ENCODE measurements around the gene FAM168A.
"Not testable (repeated sequence)": the region's sequence is repeated elsewhere in the genome, so short reads cannot be mapped to it uniquely, and the experiment has no call there.

The FAM168A gene

GRCh38 chr11:73473252-73473651 lies 124.7 kb downstream of the FAM168A start:
- TF ChIP-seq CTCF (conservative IDR thresholded peaks at IDR 0.05; ENCODE audit: control insufficient read depth, insufficient read depth, low read depth, low read length): no peak
- no peak for DNase-seq (ENCODE audit: low read depth)
- no peak overlapping the region for H3K4me3 ChIP-seq (ENCODE audit: control insufficient read depth, low read depth, low read length)

GRCh38 chr11:73470036-73470612 lies 127.8 kb downstream of the FAM168A start:
- not testable (repeated sequence) for H3K4me3 ChIP-seq (ENCODE audit: control insufficient read depth, low read depth, low read length); DNase-seq (ENCODE audit: low read depth)

DNA sequence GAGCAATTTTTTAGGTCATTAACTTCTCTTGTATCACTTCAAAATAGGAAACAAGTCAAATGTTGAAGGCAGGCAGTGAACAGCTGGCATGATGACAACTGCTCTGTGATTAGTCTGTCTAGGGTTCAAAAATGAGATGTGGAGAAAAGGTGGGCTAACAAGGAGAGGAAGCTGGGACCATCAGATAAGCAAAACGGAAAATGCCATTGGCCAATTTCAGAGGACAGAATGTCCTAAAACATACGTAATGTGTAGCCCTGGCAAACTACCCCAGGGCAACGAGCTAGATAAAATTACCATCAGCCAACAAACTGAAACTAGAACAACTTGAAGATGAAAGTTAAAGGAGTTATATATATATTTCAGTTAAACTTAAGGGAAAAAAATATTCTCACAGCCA lies 128.5 kb downstream of the FAM168A start:
- no peak for DNase-seq (ENCODE audit: low read depth)
- no peak overlapping the region for H3K4me3 ChIP-seq (ENCODE audit: control insufficient read depth, low read depth, low read length)
- TF ChIP-seq CTCF (conservative IDR thresholded peaks at IDR 0.05; ENCODE audit: control insufficient read depth, insufficient read depth, low read depth, low read length): no peak

GRCh38 chr11:73468590-73469161 lies 129.2 kb downstream of the FAM168A start:
- DNase-seq (ENCODE audit: low read depth): no peak
- TF ChIP-seq CTCF (conservative IDR thresholded peaks at IDR 0.05; ENCODE audit: control insufficient read depth, insufficient read depth, low read depth, low read length): no peak
- H3K4me3 ChIP-seq (ENCODE audit: control insufficient read depth, low read depth, low read length): no peak overlapping the region

DNA sequence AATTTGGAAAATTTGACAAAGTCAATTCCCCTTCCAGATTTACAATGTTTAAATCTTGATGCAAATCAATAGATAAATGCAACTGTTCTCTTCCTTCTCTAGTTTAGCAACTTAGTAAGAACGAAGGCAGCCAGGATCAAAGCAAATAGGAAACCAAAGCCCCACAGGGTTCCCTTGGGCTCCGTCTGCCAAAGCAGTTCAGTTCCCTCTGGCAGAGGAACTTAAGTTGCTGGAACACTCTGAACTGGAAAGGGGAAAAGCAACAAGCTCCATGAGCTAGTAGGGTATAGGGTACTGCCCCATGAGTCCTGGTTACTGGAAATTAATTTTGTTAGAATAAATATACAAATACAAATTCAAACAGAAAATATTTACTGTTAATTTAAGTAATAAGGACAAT lies 130.4 kb downstream of the FAM168A start:
- TF ChIP-seq CTCF (conservative IDR thresholded peaks at IDR 0.05; ENCODE audit: control insufficient read depth, insufficient read depth, low read depth, low read length): no peak
- no peak for DNase-seq (ENCODE audit: low read depth)
- H3K4me3 ChIP-seq (ENCODE audit: control insufficient read depth, low read depth, low read length): no peak overlapping the region

DNA sequence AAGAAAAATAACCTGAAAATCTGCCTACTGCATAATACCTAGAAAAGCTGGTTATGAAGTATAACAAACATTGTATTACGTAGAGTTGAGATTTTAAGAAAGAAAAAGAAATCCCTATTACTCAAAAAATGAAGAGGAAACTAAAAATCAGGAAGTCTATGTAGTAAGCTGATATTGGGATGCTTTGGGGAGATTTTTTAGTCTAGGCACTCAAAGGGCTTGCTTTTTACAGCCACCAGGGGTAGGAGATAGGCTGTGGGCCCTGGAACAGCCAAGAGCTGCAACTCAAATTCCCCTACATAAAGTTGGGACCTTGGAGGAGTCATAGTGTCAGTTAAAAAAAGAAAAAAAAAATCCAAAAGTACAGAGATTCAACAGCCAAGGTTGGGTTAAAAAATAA lies 131.3 kb downstream of the FAM168A start:
- TF ChIP-seq CTCF (conservative IDR thresholded peaks at IDR 0.05; ENCODE audit: control insufficient read depth, insufficient read depth, low read depth, low read length): peak; percentile 1
- DNase-seq (ENCODE audit: low read depth): no peak
- H3K4me3 ChIP-seq (ENCODE audit: control insufficient read depth, low read depth, low read length): no peak overlapping the region

- TF ChIP-seq CTCF (conservative IDR thresholded peaks at IDR 0.05; ENCODE audit: control insufficient read depth, insufficient read depth, low read depth, low read length): no peak
- H3K4me3 ChIP-seq (ENCODE audit: control insufficient read depth, low read depth, low read length): no peak overlapping the region
- no peak for DNase-seq (ENCODE audit: low read depth)
Observed at GRCh38 chr11:73465871-73466270, 132.0 kb downstream of the FAM168A start.
